DOHH2 (cell line): ENCODE results near the gene ITGB7.
"Not testable (repeated sequence)": the region's sequence is repeated elsewhere in the genome, so short reads cannot be mapped to it uniquely, and the experiment has no call there.

Experiments used
- H3F3A ChIP-seq: fragments of 200-600 bp; sonication (generic), shearing (Covaris generic); 2 replicates; pipeline ENCODE4 v1.6.0; 2016; ENCODE audit warnings: antibody characterized with exemption, mild to moderate bottlenecking; ENCODE audit not compliant: control insufficient read depth, insufficient read depth
- H3K27ac ChIP-seq: fragments of 200-600 bp; sonication (generic); 2 replicates; pipeline ENCODE4 v1.5.1; 2014; ENCODE audit warnings: low read depth, mild to moderate bottlenecking, low read length, moderate library complexity
- H3K27me3 ChIP-seq: fragments of 200-600 bp; sonication (generic); 2 replicates; pipeline ENCODE4 v1.6.1; 2014; ENCODE audit warnings: mild to moderate bottlenecking, low read length, mixed read lengths; ENCODE audit not compliant: control insufficient read depth
- H3K36me3 ChIP-seq: fragments of 200-600 bp; sonication (generic); 2 replicates; pipeline ENCODE4 v1.6.1; 2014; ENCODE audit warnings: mild to moderate bottlenecking, low read length, moderate library complexity, mixed read lengths; ENCODE audit not compliant: control insufficient read depth
- H3K4me1 ChIP-seq: fragments of 200-600 bp; sonication (generic); 2 replicates; pipeline ENCODE4 v1.6.1; 2014; ENCODE audit warnings: mild to moderate bottlenecking, low read length, mixed read lengths; ENCODE audit not compliant: control insufficient read depth
- H3K4me2 ChIP-seq: fragments of 200-600 bp; sonication (generic); 2 replicates; pipeline ENCODE4 v1.6.0; 2014; ENCODE audit warnings: mild to moderate bottlenecking, low read length, moderate library complexity
- H3K4me3 ChIP-seq: fragments of 200-600 bp; sonication (generic); 2 replicates; pipeline ENCODE4 v1.5.1; 2014; ENCODE audit warnings: mild to moderate bottlenecking, low read length, mixed read lengths
- H3K79me2 ChIP-seq: fragments of 200-600 bp; sonication (generic); 2 replicates; pipeline ENCODE4 v1.6.1; 2014; ENCODE audit warnings: mild to moderate bottlenecking, low read length, mixed read lengths; ENCODE audit not compliant: control insufficient read depth
- H3K9me2 ChIP-seq: fragments of 200-600 bp; sonication (generic); replicated peaks from 2 replicates; pipeline ENCODE4 v1.6.1; 2014; ENCODE audit warnings: mild to moderate bottlenecking, low read length, mixed read lengths; ENCODE audit not compliant: control insufficient read depth
- H3K9me3 ChIP-seq: fragments of 200-600 bp; sonication (generic); 2 replicates; pipeline ENCODE4 v1.6.1; 2014; ENCODE audit warnings: antibody characterized with exemption, low read length, mixed read lengths; ENCODE audit not compliant: control insufficient read depth, insufficient read depth
- H4K20me1 ChIP-seq: fragments of 200-600 bp; sonication (generic); 2 replicates; pipeline ENCODE4 v1.6.0; 2014; ENCODE audit warnings: low read depth, mild to moderate bottlenecking, antibody characterized with exemption, low read length, moderate library complexity; ENCODE audit not compliant: control insufficient read depth, insufficient read depth
- CTCF ChIP-seq: fragments of 200-600 bp; sonication (generic); IDR thresholded peaks from one replicate; pipeline ENCODE4 v1.5.1; 2014; ENCODE audit warnings: antibody characterized with exemption, mild to moderate bottlenecking, low read depth, low read length; ENCODE audit not compliant: poor library complexity, severe bottlenecking
- EZH2phosphoT487 ChIP-seq: fragments of 200-600 bp; sonication (generic); IDR thresholded peaks from 2 replicates; pipeline ENCODE4 v1.6.1; 2017; ENCODE audit warnings: borderline replicate concordance, mild to moderate bottlenecking, antibody characterized with exemption, low read length, moderate library complexity, mixed read lengths

The ITGB7 gene

GRCh38 chr12:53205747-53206419 lies 1.2 kb downstream of the ITGB7 start:
- peak overlapping the region; percentile 60 for H3K27ac ChIP-seq
- H3K9me3 ChIP-seq = no peaks in the 10 kb centered on the region
- no peaks in the 10 kb centered on the region for H3K9me2 ChIP-seq
- peak overlapping the region; percentile 72 for H3K4me2 ChIP-seq
- H3K4me1 ChIP-seq = peaks cover 90% of the 10 kb centered on the region
- peaks cover 11% of the 10 kb centered on the region for H3F3A ChIP-seq
- TF ChIP-seq CTCF = no peak
- TF ChIP-seq EZH2phosphoT487 = no peak
- H4K20me1 ChIP-seq = no peaks in the 10 kb centered on the region
- H3K36me3 ChIP-seq = 0 out of 2 replicates have a peak, but pooled peaks cover 4% of the 10 kb centered on the region
- peak overlapping the region; percentile 80 for H3K4me3 ChIP-seq
- H3K79me2 ChIP-seq = peaks cover 40% of the 10 kb centered on the region
- H3K27me3 ChIP-seq = no peaks in the 10 kb centered on the region

DNA sequence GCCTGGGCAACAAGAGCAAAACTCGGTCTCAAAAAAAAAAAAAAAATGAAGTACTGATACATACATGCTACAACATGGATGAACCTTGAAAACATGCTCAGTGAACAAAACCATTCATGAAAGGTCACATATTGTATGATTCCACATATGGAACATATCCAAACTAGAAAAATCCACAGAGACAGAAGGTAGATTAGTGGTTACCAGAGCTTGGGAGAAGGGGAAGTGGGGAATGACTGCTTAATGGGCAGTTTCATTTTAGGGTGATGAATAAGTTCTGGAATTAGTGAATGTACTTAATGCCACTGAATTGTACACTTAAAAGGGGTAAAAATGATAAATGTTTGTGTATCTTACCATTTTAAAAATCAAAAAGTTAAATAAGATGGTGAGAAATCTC lies 2.7 kb downstream of the ITGB7 start:
- H3K79me2 ChIP-seq = peaks cover 40% of the 10 kb centered on the region

DNA sequence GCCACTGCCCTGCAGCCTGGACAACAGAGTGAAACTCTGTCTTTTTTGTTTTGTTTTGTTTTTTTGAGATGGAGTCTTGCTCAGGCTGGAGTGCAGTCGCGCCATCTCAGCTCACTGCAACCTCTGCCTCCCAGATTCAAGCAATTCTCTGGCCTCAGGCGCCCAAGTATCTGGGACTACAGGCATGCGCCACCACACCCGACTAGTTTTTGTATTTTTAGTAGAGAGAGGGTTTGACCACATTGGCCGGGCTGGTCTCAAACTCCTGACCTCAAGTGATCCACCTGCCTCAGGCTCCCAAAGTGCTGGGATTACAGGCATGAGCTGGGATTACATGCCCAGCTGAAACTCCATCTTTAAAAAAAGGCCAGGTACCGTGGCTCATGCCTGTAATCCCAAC lies 4.7 kb downstream of the ITGB7 start:
- Histone ChIP-seq H3F3A (peaks cover 23% of the 10 kb centered on the region), H3K4me1 (peaks cover 99% of the 10 kb centered on the region), H3K79me2 (peaks cover 40% of the 10 kb centered on the region), H3K27ac (peak overlapping the region; percentile 94), H3K4me2 (peak overlapping the region; percentile 77; the same call in 1 of the 2 replicates), H3K4me3 (peak overlapping the region; percentile 62; the same call in 1 of the 2 replicates), H3K36me3 (peaks cover 12% of the 10 kb centered on the region)
- not testable (repeated sequence) for H4K20me1 ChIP-seq, H3K9me3 ChIP-seq, H3K27me3 ChIP-seq, H3K9me2 ChIP-seq

More for the DNA sequence above, 2.7 kb downstream of the ITGB7 start:
- H3K9me3 ChIP-seq = no peaks in the 10 kb centered on the region
- peak overlapping the region; percentile 15 for H3K4me2 ChIP-seq
- H4K20me1 ChIP-seq = no peaks in the 10 kb centered on the region
- H3K9me2 ChIP-seq = no peaks in the 10 kb centered on the region
- H3K4me3 ChIP-seq = no peak overlapping the region
- H3K27ac ChIP-seq = no peak overlapping the region
- H3F3A ChIP-seq = peaks cover 20% of the 10 kb centered on the region
- peaks cover 99% of the 10 kb centered on the region for H3K4me1 ChIP-seq
- peaks cover 11% of the 10 kb centered on the region for H3K36me3 ChIP-seq
- TF ChIP-seq EZH2phosphoT487 (no peak), CTCF (no peak)
- no peaks in the 10 kb centered on the region for H3K27me3 ChIP-seq

- Histone ChIP-seq H3K79me2 (peaks cover 36% of the 10 kb centered on the region), H3K4me3 (peak overlapping the region; percentile 62), H3K4me2 (peak overlapping the region; percentile 77)
Observed at GRCh38 chr12:53201639-53202038, 5.4 kb downstream of the ITGB7 start.

More at GRCh38 chr12:53201639-53202038, 5.4 kb downstream of the ITGB7 start:
- H3K4me1 ChIP-seq = peaks cover 98% of the 10 kb centered on the region
- H3F3A ChIP-seq = peaks cover 23% of the 10 kb centered on the region
- H4K20me1 ChIP-seq = no peaks in the 10 kb centered on the region
- no peaks in the 10 kb centered on the region for H3K9me2 ChIP-seq
- H3K36me3 ChIP-seq = peaks cover 18% of the 10 kb centered on the region
- TF ChIP-seq CTCF (no peak), EZH2phosphoT487 (no peak)
- no peaks in the 10 kb centered on the region for H3K9me3 ChIP-seq
- H3K27me3 ChIP-seq = no peaks in the 10 kb centered on the region
- H3K27ac ChIP-seq = peak overlapping the region; percentile 94
